Activated T-cell treated with anti-CD3 and anti-CD28 coated beads for 24 hours (primary cell): ENCODE results near the gene CEP97.

ENCODE experiments used
- DNase-seq: peaks from one replicate; pipeline ENCODE4 v3.0.0-alpha.2; 2020; ENCODE audit warnings: low read depth

Gene CEP97

DNA sequence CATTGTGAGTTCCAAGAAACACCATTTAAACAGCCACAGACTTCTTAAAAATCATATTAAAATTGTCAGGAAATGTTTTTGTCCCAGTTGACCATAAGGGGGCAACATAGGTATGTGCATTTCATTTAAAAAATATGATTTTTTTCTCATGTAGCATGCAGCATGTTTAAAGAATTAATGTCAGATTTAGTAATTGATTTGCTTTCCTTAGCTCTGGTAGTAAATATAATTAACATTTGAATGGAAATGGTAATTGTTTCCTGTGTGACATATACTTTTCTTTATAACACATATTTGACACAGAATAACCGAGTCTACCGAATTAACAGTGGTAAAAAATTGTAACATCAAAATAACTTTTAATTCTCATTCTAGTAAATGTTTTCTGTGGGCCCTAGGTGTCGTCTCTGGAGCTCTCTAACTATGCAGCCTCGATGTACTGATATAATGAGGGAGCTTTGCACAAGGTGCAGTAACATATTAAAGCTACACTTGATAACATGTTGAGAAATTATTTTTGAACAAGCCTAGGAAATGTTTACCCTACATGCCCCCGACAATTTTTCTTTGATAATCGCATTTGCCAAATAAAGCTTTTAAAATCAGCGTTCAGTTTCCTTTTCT lies 89.5 kb downstream of the CEP97 start:
- no peak for DNase-seq

DNA sequence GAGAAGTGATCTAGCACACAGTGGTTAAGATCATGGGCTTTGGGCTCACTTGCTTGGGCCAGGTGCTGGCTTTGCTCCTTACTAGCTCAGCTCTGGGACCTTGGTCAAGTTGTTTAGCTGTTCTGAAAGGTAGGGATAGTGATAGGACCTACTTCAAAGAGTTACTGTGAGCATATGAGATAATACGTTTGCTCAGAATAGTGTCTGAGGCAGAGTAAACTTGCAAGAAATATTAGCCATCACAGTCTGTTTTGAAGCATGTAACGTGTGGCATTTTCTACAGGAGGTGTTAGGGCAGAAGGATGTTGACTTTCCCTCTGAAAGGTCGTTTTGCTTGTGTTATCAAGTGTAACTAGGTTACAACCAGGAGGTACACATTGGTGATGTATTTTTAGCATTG lies 90.4 kb downstream of the CEP97 start:
- DNase-seq, result no peak

DNA sequence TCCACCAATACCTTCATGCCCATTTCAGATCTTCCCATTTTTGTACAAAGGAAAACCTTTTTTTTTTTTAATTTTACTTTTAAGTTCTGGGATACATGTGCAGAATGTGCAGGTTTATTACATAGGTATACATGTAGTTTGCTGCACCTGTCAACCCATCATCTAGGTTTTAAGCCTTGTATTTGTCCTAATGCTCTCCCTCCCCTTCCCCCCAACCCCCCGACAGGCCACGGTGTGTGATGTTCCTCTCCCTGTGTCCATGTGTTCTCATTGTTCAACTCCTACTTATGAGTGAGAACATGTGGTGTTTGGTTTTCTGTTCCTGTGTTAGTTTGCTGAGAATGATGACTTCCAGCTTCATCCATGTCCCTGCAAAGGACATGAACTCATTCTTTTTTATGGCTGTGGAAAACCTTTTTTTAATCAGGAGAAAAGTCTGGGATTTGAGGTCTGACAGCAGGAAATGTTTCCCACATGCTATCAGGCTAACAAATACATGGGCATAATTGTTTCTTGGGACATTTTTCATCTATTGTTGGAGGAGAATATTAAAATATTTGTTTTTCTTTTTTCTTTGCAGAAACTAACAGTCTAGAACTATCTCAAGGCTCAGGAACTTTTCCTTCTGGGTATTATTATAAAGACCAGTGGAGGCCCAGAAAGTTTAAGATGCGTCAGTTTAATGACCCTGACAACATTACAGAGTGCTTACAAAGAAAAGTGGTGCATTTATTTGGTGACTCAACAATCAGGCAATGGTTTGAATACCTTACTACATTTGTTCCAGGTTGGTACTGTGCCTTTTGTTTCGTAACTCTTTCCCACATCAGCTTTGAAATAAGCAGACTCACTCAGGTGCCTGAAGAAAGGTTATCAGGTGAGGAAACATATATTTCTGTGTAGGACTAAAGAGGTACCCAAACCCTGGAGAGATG lies 92.1 kb downstream of the CEP97 start:
- DNase-seq, result no peak

DNA sequence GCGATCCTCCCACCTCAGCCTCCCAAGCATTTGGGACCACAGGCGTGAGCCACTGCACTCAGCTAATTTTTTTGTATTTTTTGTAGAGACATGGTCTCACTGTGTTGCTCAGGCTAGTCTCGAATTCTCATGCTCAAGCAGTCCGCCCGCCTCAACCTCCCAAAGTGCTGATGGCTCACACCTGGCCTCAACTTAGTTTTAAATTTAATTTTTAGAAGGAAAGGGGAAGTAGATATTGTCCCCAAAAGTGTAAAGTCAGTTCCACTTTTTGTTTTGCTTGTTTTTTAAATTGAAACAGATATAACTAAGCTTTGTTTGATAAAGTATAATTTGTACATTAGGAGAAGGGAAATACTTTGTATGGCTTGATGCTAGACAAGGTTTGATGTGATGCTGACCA lies 93.6 kb downstream of the CEP97 start:
- DNase-seq, result no peak

DNA sequence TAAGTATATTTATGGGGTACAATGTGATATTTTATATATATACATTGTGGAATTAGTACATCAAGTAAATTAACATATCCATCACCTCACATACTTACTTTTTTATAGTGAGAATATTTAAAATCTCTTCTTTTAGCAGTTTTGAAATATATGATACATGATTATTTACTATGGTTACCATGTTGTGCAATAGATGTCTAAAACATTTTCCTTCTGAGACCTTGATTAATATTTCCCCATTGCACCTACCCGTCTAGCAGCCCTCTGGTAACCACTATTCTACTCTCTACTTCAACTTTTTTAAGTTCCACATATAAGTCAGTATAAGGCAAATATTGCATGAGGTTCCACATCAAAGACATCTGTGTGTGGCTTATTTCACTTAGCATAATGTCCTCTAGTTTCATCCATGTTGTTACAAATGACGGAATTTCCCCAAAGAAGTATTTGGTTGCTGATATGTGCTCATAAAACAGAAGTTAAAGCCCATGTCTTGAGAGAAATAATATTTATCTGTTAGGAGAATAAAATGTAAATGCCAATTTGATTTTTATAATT lies 95.3 kb downstream of the CEP97 start:
- no peak for DNase-seq
